GM19099 (cell line): ENCODE data around the gene ZCCHC7.

Experiments used
- POLR2A ChIP-seq: IDR thresholded peaks from 3 replicates; pipeline ENCODE4 v1.6.1; 2011; ENCODE audit warnings: low read depth; ENCODE audit not compliant: insufficient read length; ENCODE audit errors: extremely low read depth

The ZCCHC7 gene

DNA sequence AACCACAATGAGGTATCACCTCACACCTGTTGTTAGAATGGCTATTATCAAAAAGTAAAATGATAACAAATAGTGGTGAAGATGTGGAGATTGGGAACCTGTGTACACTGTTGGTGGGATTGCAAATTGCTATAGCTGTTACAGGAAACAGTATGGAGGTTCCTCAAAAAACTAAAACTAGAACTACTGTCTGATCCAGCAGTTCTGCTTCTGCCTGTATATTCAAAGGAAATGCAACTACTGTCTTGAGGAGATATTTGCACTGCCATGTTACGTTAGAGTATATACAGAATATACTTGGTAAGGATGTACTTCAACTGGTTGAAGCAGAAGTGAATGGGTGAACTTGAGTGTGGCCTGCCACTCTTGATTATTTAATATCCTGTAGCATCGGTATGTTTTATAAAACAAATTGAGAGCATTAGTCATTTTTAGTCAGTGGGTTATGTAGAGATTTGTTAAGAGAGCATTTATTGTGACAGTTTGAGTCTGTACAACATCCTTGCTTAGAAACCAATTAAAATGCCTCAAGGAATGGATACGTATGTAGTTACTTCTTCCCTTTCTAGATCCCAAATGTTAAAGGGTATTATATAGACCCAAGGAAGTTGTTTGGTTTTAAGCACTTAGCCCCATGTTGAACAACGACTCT is 37.5 kb downstream of the ZCCHC7 start:
- no peak for TF ChIP-seq POLR2A

DNA sequence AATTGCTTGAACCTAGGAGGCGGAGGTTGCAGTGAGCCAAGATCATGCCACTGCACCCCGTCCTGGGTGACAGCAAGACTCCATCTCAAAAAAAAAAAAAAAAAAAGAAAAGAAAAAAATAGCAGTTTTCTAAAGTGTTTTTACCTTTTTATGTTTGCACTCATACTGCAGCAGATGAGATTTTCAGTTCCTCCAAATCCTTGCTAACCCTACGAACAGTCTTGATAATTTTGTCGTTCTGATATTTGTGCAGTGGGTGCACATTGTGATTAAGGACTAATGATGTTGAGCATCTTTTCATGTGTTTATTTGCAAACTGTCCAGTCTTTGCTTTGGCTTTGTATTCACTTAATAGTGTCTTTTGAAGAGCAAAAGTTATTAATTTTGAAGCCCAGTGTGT is 42.9 kb downstream of the ZCCHC7 start:
- no peak for TF ChIP-seq POLR2A

DNA sequence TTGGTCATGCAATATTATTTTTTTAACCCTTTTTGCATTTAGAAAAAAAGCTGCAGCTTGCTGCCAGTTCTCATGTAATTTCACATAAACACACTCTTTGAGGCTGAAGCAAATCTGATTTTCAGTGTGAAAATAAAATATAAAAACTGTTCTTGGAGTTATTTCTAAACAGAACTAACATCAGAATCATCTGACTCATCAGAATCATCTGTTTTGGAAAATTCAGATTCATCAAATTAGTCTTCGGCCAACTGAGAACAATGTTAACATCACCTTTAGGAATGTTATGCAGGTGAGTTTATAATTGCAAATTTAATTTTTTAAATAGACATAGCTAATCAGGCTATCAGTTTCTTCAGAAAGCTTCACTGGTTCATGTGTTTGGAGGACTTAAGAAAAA is 45.3 kb downstream of the ZCCHC7 start:
- no peak for TF ChIP-seq POLR2A

DNA sequence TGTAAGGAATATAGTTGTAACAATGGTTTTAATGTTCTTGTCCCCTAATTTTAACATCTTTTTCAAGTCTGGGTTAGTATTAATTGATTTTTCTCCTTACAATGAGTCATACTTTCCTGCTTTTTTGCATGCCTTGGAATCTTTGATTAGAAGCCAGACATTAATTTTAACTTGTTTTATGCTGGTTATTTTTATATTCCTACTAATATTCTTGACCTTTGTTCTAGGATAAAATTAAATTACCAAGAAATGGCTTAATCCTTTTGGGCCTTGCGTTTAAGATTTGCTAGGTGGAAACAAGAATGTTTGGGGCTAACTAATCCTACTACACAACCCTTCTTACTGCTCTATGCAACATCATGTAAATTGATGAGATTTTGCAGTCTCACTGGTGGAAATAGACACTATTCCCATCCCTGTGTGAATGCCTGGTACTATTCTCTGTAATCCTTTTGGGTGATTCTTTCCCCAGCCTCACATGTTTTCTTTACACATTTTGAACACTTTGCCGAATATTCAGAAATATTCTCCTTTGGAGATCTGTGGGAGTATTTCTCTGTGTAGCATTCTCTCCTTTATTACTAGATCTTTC is 47.2 kb downstream of the ZCCHC7 start:
- no peak for TF ChIP-seq POLR2A

DNA sequence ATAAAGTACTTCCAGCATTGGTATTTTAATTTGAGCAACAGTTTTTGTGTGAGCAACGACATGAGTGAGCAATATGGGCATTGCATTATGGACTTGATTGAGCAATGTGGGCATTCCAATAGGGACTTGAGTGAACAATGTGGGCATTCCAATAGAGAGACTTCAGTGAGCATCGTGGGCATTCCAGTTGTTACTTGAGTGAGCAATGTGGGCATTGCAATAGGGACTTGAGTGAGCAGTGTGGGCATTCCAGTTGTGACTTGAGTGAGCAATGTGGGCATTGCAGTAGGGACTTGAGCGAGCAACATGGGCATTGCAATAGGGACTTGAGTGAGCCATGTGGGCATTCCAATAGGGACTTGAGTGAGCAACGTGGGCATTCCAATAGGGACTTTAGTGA is 52.2 kb downstream of the ZCCHC7 start:
- no peak for TF ChIP-seq POLR2A

DNA sequence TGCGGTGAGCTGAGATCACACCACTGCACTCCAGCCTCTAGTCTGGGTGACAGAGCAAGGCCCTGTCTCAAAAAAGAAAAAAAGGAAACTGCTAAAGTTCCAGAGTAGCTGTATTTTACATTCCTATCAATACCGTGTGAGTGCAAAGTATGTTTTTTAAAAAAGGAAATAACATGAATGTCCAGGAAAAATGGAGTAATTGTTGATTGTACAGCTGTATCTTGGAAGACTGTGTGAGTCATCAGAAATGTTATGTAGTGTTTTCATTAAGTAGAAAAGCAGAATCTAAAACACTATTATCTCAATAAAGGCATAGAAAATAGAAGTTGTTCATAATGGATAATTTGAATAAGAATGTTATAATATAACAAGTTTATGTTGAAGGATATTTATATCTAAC is 53.9 kb downstream of the ZCCHC7 start:
- no peak for TF ChIP-seq POLR2A

DNA sequence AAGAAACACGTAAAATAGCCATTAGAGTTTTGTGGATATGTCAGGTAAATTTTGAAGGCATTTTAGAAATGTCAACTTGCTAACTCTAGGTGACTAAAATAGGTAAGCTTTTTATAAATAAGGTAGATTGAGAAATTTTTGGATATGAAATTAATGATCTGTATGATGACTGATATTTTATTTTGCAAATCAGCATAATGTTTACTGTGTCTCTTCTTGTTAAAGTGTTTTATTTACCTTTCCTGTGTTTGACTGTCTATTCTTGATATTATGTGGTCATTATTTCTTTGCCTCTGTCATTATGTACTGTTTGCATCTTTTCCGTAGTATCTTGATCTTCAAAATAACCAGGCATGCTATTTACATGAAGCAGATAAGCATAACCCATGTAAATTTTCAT is 58.4 kb downstream of the ZCCHC7 start:
- no peak for TF ChIP-seq POLR2A

DNA sequence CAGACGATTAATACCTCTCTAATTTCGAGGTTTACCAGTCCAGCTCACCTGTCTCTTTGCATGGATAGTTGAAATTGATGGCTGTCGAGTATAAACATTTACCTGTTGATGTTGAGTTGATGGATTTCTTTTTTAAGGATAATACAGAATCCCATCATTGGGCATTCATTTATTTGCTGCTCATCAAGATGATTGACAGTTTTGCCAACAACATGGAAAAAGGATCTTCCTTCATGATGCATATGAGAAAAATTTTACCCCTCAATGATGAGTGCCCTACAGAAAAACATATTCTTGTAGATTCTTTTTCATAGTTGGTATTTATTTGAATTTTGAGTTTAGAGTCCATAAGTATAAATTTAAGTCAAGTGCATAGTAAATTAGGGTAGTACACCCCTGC is 59.2 kb downstream of the ZCCHC7 start:
- no peak for TF ChIP-seq POLR2A

DNA sequence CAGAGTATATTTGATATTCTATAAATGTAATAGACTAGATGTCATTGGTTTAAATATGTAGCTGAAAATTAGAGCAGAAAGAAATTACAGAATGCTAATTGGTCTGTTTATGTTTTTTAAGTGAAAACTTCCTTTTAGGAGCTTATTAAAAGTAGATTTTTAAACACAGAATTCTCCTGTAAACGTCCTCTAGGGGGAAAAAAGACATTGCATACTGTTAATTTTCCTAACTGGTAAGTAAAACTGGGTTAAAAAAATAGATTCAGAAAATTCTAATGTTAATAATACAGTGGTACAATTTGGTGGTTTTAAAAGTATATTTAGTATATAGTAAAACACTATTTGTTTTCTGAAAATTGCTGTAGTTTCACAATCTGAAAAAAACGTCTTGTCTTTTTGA is 59.8 kb downstream of the ZCCHC7 start:
- no peak for TF ChIP-seq POLR2A

DNA sequence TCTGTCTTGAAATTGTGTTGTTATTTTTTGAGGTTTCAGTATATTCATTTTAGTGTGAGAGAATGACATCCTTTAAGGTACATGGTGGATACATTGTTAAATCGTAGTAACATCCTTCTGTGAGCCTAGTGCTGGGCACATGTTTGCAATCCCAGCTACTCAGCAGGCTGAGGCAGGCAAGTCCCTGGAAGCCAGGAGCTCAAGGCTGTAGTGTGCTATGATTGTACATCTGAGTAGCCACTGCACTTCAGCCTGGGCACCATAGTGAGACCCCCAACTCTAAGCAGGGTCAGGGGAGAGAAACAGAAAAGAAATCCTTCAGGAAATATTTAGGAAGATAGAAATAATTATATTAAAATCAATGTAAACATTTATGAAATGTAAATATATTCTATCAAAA is 62.3 kb downstream of the ZCCHC7 start:
- no peak for TF ChIP-seq POLR2A

DNA sequence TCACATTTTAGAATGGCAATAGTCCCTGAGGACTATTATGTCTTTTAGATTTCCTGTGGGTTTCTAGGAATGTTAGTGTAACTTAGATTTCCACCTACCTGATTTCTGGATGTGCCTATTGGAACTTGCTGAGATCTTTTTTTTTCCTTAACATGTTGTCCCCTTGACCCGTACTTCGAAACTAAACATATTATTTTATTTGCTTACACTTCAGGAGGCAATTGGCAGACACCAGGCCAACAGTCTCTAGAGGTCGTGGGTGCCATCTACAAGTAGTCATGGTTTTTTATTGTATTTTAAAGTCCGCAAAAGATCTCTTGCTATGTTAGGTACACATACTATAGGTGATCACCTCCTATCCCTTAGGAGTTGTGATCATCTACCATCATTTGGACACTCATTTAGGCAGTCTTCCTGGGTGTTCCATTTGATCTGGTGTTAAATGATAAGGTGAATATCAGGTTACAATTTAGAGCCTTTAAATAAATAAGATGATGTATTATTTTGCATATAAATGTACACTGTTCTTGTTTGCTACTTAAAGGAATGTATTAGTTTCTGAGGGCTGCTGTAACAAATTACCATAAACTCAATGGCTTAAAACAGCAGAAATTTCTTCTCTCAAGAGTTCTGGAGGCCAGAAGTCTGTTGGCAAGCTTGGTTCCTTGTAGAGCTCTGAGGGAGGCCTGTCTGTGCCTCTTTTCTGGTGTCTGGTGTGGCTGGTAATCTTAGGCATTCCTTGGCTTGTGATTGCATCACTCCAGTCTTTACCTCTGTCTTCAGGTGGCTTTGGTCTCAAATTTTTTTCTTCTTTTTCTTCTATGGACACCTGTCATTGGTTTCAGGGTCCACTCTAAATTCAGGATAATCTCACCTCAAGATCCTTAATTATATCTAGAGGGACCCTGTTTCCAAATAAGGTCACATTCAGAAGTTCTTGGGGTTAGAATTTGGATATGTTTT is 64.8 kb downstream of the ZCCHC7 start:
- no peak for TF ChIP-seq POLR2A

DNA sequence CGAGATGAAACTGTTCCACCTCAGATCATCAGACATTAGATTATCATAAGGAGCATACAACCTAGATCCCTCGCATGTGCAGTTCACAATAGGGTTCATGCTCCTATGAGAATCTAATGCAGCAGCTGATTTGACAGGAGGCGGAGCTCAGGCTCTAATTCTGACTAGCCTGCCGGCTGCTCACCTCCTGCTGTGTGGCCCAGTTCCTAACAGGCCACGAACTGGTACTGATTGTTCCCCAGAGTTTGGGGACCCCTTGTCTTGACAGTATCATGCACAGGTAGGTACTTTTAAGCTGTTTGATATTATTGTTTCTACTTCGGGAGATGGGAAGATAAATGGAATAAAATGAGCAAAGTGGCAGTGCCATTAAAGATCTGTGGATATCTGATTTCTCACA is 66.9 kb downstream of the ZCCHC7 start:
- TF ChIP-seq POLR2A = peak; percentile 34

DNA sequence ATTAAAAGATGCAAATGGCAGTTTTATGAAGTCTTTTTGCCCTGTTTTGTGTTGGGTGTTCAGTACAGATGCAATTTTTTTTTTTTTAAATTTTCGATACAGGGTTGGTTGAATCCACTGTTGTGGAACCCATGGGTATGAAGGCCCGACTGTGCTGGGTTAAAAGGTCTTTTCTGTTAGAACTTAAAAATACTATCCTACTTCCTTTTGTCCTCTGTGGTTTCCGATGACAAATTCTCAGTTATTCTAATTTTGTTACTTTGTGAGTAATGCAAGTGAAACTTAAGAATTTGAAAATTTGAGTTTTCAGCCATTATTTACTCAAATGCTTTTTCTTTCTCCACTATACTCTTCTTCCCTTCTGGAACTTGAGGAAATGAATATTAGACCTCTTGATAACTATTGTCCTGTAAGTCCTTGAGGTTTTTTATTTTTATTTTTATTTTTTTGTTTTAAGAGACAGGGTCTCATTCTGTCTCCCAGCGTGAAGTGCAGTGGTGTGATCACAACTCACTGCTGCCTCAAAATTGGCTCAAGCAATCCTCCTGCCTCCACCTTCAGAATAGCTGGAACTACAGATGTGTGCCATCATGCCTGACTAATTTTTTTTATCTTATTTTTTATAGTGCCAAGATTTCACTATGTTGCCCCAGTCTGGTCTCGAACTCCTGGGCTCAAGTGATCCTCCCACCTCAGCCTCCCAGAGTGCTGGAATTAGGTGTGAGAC is 67.5 kb downstream of the ZCCHC7 start:
- peak; percentile 20 for TF ChIP-seq POLR2A

DNA sequence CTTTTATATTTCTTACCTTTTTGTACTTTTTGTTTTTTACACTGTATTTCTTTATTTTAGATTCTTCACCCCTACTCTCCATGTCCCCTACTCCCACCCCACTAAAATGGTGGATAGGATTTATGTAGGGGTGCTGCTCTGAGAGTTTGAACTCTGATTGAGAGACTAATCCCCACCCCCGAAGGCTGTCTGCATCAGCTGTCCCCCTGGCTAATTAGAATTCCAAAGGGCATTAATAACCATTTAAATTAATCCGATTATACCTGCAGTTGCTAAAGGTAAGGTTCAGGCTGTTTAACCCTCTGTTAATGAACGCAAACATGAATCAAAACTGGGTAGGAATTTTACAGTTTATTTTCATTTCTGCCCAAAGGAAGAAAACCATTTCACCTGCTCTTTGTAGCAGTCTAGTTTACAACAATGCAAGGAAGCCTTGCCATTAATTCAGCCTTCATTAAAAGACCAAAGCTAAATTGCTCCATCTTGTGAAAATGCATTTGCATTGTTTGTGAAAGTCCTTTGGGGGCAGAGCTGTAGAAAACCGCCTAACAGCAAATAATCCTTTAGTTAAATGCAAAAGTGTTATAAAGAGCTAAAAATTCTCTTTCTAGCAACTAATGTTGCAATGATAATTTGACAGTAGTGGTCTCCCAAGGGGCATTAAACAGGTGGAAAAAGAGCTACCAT is 71.2 kb downstream of the ZCCHC7 start:
- TF ChIP-seq POLR2A = no peak

DNA sequence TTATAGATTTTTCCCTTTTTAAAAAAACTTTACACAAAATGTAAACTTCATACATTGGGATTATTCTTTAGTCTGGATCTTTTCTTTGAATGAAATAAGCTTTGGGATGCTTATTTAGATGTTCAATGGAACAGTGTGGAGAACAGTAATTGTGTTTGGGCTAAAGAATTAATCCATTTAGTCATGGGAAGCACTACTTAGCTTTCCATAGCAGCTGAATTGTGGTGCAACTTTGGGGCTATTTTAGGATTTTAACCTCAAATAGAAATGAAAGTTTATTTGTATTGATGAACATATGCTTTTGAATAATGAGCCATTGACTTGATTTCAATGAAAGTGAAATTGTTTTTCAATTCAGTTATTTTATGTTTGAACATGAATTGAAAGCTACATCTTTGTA is 72.4 kb downstream of the ZCCHC7 start:
- TF ChIP-seq POLR2A = no peak
